ENCODE data around the gene ABCB8. TPM values are rescaled to one million over a fixed set of nuclear protein-coding genes. Genes with fewer than 3 reads are reported as not detected.
"Not testable (repeated sequence)": the region's sequence is repeated elsewhere in the genome, so short reads cannot be mapped to it uniquely, and the experiment has no call there.

ABCB8 gene
- total RNA-seq, 1 donor from 2014 or later = 40.6 TPM

GRCh38 chr7:151035026-151035717, 6.9 kb downstream of the ABCB8 start:
- H3K4me3 ChIP-seq = no peak overlapping the region
- H3K27me3 ChIP-seq = no peaks in the 10 kb centered on the region
- ATAC-seq (peak; percentile 6), DNase-seq (no peak)
- no peak for TF ChIP-seq CTCF (IDR thresholded peaks at IDR 0.05)
- intact Hi-C loops (cut with DNase I) = loop anchor here (10.0 kb wide), 1 partner anchor 80 kb away; no protein-coding TSS in a partner anchor
- H3K27ac ChIP-seq = no peak overlapping the region
- H3K36me3 ChIP-seq = peaks cover 29% of the 10 kb centered on the region
- no peaks in the 10 kb centered on the region for H3K9me3 ChIP-seq
- H3K4me1 ChIP-seq = peaks cover 12% of the 10 kb centered on the region

GRCh38 chr7:151035902-151036301, 7.7 kb downstream of the ABCB8 start:
- no peak for ATAC-seq
- peaks cover 11% of the 10 kb centered on the region for H3K4me1 ChIP-seq
- no peak for DNase-seq
- TF ChIP-seq CTCF (IDR thresholded peaks at IDR 0.05) = no peak
- no peak overlapping the region for H3K4me3 ChIP-seq
- H3K36me3 ChIP-seq = peaks cover 29% of the 10 kb centered on the region
- H3K27ac ChIP-seq = no peak overlapping the region
- intact Hi-C loops (cut with DNase I) = loop anchor here (10.0 kb wide), 1 partner anchor 79 kb away; no protein-coding TSS in a partner anchor
- H3K9me3 ChIP-seq = no peaks in the 10 kb centered on the region
- H3K27me3 ChIP-seq = no peaks in the 10 kb centered on the region

- Histone ChIP-seq H3K27ac (peak overlapping the region; percentile 30), H3K9me3 (no peaks in the 10 kb centered on the region), H3K36me3 (peaks cover 41% of the 10 kb centered on the region), H3K27me3 (no peaks in the 10 kb centered on the region), H3K4me3 (no peak overlapping the region), H3K4me1 (peaks cover 11% of the 10 kb centered on the region)
- peak; percentile 86 for DNase-seq
- peak; percentile 77 for ATAC-seq
- intact Hi-C loops (cut with DNase I) = loop anchor here (10.0 kb wide), 1 partner anchor 76 kb away; no protein-coding TSS in a partner anchor
- no peak for TF ChIP-seq CTCF (IDR thresholded peaks at IDR 0.05)
Measured at GRCh38 chr7:151038951-151039849, 10.9 kb downstream of the ABCB8 start.

GRCh38 chr7:151039850-151040548, 11.7 kb downstream of the ABCB8 start:
- Histone ChIP-seq H3K9me3 (no peaks in the 10 kb centered on the region), H3K4me3 (no peak overlapping the region), H3K4me1 (peaks cover 11% of the 10 kb centered on the region), H3K27me3 (no peaks in the 10 kb centered on the region), H3K27ac (no peak overlapping the region), H3K36me3 (peaks cover 40% of the 10 kb centered on the region)
- intact Hi-C loops (cut with DNase I) = loop anchor here (10.0 kb wide), 1 partner anchor 75 kb away; no protein-coding TSS in a partner anchor
- no peak for TF ChIP-seq CTCF (IDR thresholded peaks at IDR 0.05)
- DNase-seq (no peak), ATAC-seq (peak; percentile 19)

GRCh38 chr7:151040616-151041375, 12.5 kb downstream of the ABCB8 start:
- ATAC-seq = no peak

GRCh38 chr7:151043449-151043848, 15.2 kb downstream of the ABCB8 start:
- ATAC-seq = not testable (repeated sequence)

More at GRCh38 chr7:151040616-151041375, 12.5 kb downstream of the ABCB8 start:
- Histone ChIP-seq H3K4me3 (no peak overlapping the region), H3K27ac (no peak overlapping the region), H3K9me3 (no peaks in the 10 kb centered on the region), H3K4me1 (peaks cover 11% of the 10 kb centered on the region), H3K36me3 (peaks cover 38% of the 10 kb centered on the region), H3K27me3 (no peaks in the 10 kb centered on the region)
- TF ChIP-seq CTCF (IDR thresholded peaks at IDR 0.05) = no peak
- DNase-seq = no peak
- intact Hi-C loops (cut with DNase I) = no loop called here

More at GRCh38 chr7:151043449-151043848, 15.2 kb downstream of the ABCB8 start:
- peaks cover 11% of the 10 kb centered on the region for H3K4me1 ChIP-seq
- DNase-seq; intact Hi-C loops (cut with DNase I); H3K27me3 ChIP-seq; H3K9me3 ChIP-seq; H3K4me3 ChIP-seq; H3K27ac ChIP-seq: not testable (repeated sequence)
- peaks cover 24% of the 10 kb centered on the region for H3K36me3 ChIP-seq
